HL-60 (cell line): Measurements from ENCODE around the gene RPS13.
"Not testable (repeated sequence)": the region's sequence is repeated elsewhere in the genome, so short reads cannot be mapped to it uniquely, and the experiment has no call there.

Experiments
- DNase-seq, 2 experiments: peaks; one replicate each; pipeline ENCODE4 v3.0.0-alpha.2; 2010 to 2020; ENCODE audit warnings: low read depth in 1 of 2, low spot score in 1 of 2
- H3K27ac ChIP-seq: fragments of 250-450 bp; sonication (Bioruptor Pico); replicated peaks from 2 replicates; pipeline ENCODE4 v1.5.1; 2020; ENCODE audit warnings: mild to moderate bottlenecking, moderate library complexity
- H3K27me3 ChIP-seq: fragments of 250-450 bp; sonication (Bioruptor Pico); 2 replicates; pipeline ENCODE4 v1.5.1; 2021; ENCODE audit warnings: mild to moderate bottlenecking, moderate library complexity; ENCODE audit not compliant: insufficient read depth, poor library complexity, severe bottlenecking
- H3K4me3 ChIP-seq: replicated peaks from 2 replicates; pipeline ENCODE4 v1.5.1; 2011; ENCODE audit warnings: mild to moderate bottlenecking, control low read depth, low read length; ENCODE audit not compliant: insufficient read depth
- GABPA ChIP-seq: IDR thresholded peaks from 2 replicates; pipeline ENCODE4 v1.6.1; 2012; ENCODE audit warnings: low read depth
- POLR2AphosphoS5 ChIP-seq: IDR thresholded peaks from 2 replicates; pipeline ENCODE4 v1.6.1; 2012; ENCODE audit warnings: low read depth
- SPI1 ChIP-seq: IDR thresholded peaks from 2 replicates; pipeline ENCODE4 v1.6.1; 2012; ENCODE audit warnings: low read depth, mild to moderate bottlenecking, borderline replicate concordance
- TF ChIP-seq, protein P1 (sequence below): IDR thresholded peaks from 2 replicates; pipeline ENCODE4 v1.6.1; 2012; ENCODE audit warnings: low read depth; ENCODE audit not compliant: insufficient replicate concordance
- TF ChIP-seq, protein P2 (sequence below): IDR thresholded peaks from one replicate; pipeline ENCODE4 v1.5.1; 2011; ENCODE audit warnings: low read length, control low read depth, inconsistent platforms; ENCODE audit not compliant: insufficient read depth

Gene RPS13

DNA sequence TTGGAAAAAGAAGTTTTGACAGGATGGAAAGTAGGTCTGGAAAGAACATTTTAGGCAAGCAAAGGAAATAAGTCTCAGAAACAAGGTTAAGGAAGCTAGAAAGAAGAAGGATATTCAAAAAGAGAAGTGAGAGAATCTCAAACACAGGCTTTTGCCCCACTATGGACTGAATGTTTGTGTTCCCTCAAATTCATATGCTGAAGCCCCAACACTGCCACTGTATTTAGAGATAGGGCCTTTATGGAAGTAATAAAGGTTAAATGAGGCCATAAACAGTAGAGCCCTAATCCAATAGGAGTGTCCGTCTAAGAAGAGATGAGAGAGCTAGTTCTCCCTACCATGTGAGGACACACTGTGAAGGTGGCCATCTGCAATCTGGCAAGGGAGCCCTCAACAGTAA, 20.6 kb upstream of the RPS13 start:
- H3K27me3 ChIP-seq, result no peaks in the 10 kb centered on the region
- TF ChIP-seq SPI1 (peak; percentile 61; the same call in 1 of the 2 replicates), POLR2AphosphoS5 (no peak)
- no peak for DNase-seq
- no peak overlapping the region for H3K4me3 ChIP-seq
- peak overlapping the region; percentile 26; the same call in 1 of the 2 replicates for H3K27ac ChIP-seq

DNA sequence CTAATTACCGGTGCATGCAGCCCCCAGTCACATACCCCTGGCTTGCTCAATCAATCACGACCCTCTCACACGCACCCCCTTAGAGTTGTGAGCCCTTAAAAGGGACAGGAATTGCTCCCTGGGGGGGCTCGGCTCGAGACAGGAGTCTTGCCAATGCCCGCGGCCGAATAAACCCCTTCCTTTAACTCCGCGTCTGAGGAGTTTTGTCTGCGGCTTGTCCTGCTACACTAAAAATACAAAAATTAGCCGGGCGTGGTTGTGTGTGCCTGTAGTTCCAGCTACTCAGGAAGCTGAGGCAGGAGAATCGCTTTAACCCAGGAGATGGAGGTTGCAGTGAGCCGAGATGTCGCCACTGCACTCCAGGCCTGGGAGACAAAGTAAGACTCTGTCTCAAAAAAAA, 8.5 kb upstream of the RPS13 start:
- not testable (repeated sequence) for H3K27ac ChIP-seq, H3K27me3 ChIP-seq, H3K4me3 ChIP-seq, DNase-seq

DNA sequence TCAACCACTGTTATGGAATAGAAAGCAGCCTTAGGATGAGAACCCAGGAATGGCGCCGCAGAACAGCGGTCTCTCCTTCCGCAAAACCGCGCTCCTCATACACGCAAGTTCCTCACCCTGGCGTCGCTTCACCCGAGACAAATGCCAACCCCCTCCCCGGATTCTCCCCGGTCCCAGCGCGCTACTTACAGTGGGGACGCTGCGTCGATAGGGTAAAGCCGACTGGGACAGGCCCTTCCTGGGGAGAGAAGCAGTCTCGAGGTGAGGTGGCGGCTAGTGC, 287 bp downstream of the RPS13 start:
- H3K27ac ChIP-seq, result peak overlapping the region; percentile 95

DNA sequence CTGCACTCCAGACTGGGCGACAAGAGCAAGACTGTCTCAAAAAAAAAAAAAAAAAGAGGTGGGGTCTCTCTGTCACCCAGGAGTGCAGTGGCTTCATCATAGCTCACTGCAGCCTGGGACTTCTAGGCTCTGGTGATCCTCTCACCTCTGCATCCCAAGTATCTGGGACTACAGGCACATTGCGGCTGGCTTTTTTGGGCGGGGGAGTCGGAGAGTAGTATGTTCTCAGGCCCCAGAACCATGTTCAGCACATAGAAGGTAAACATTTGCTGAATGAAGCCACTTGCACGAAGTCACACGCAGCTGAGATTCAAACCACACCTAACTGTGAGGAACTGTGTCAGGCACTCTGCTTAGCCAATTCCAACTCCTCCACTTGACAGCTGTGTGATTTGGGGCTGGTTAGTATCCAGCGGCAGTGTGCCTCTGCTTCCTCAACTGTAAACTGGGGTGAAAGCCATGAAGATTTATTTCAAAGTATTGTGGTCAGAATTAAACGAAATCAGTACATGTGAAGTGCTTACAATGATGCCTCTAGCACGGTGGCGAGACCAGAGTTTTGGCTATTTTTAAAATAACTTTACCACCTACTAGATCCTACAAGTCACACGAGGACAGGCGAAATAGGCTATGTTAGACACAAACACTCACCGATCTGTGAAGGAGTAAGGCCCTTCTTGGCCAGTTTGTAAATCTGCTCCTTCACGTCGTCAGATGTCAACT, 789 bp downstream of the RPS13 start:
- H3K27me3 ChIP-seq, result no peaks in the 10 kb centered on the region
- DNase-seq, result peak in 1 of 2 experiments; percentile 40
- TF ChIP-seq POLR2AphosphoS5 (no peak), GABPA (no peak), SPI1 (no peak)
- TF ChIP-seq, protein P1, sequence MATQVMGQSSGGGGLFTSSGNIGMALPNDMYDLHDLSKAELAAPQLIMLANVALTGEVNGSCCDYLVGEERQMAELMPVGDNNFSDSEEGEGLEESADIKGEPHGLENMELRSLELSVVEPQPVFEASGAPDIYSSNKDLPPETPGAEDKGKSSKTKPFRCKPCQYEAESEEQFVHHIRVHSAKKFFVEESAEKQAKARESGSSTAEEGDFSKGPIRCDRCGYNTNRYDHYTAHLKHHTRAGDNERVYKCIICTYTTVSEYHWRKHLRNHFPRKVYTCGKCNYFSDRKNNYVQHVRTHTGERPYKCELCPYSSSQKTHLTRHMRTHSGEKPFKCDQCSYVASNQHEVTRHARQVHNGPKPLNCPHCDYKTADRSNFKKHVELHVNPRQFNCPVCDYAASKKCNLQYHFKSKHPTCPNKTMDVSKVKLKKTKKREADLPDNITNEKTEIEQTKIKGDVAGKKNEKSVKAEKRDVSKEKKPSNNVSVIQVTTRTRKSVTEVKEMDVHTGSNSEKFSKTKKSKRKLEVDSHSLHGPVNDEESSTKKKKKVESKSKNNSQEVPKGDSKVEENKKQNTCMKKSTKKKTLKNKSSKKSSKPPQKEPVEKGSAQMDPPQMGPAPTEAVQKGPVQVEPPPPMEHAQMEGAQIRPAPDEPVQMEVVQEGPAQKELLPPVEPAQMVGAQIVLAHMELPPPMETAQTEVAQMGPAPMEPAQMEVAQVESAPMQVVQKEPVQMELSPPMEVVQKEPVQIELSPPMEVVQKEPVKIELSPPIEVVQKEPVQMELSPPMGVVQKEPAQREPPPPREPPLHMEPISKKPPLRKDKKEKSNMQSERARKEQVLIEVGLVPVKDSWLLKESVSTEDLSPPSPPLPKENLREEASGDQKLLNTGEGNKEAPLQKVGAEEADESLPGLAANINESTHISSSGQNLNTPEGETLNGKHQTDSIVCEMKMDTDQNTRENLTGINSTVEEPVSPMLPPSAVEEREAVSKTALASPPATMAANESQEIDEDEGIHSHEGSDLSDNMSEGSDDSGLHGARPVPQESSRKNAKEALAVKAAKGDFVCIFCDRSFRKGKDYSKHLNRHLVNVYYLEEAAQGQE, result no peak
- TF ChIP-seq, protein P2, sequence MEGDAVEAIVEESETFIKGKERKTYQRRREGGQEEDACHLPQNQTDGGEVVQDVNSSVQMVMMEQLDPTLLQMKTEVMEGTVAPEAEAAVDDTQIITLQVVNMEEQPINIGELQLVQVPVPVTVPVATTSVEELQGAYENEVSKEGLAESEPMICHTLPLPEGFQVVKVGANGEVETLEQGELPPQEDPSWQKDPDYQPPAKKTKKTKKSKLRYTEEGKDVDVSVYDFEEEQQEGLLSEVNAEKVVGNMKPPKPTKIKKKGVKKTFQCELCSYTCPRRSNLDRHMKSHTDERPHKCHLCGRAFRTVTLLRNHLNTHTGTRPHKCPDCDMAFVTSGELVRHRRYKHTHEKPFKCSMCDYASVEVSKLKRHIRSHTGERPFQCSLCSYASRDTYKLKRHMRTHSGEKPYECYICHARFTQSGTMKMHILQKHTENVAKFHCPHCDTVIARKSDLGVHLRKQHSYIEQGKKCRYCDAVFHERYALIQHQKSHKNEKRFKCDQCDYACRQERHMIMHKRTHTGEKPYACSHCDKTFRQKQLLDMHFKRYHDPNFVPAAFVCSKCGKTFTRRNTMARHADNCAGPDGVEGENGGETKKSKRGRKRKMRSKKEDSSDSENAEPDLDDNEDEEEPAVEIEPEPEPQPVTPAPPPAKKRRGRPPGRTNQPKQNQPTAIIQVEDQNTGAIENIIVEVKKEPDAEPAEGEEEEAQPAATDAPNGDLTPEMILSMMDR, result no peak
- peak overlapping the region; percentile 93 for H3K4me3 ChIP-seq
- peak overlapping the region; percentile 95 for H3K27ac ChIP-seq

More for the DNA sequence above, 287 bp downstream of the RPS13 start:
- H3K4me3 ChIP-seq, result peak overlapping the region; percentile 93
- no peak for TF ChIP-seq GABPA
- TF ChIP-seq, protein P1, result no peak
- no peak for TF ChIP-seq SPI1
- TF ChIP-seq, protein P2, result no peak
- TF ChIP-seq POLR2AphosphoS5, result no peak; the same call in 1 of the 2 replicates
- peak in 1 of 2 experiments; percentile 43 for DNase-seq
- no peaks in the 10 kb centered on the region for H3K27me3 ChIP-seq

DNA sequence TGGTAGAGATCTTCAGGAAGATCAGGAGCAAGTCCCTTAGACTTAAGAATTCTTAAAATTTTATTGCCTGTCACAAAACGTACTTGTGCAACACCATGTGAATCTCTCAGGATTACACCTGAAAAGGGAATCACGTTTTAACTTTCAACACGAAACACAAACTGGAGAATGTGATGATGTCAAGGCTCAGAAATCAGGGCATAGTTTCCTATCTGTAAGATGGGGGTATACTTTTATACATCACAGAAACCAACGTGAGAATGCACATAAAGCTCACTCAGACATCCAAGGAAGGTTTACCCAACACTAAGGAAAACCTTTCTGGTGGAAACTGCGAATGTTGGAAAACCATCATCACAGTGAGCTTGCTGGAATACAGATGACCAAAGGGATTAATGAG, 2.0 kb downstream of the RPS13 start:
- 0 out of 2 replicates have a peak overlapping the region, but pooled peaks have one; percentile 93 for H3K4me3 ChIP-seq
- H3K27ac ChIP-seq, result peak overlapping the region; percentile 95; the same call in 1 of the 2 replicates
- TF ChIP-seq, protein P1, result no peak
- TF ChIP-seq SPI1 (no peak), POLR2AphosphoS5 (no peak), GABPA (no peak)
- TF ChIP-seq, protein P2, result no peak
- H3K27me3 ChIP-seq, result no peaks in the 10 kb centered on the region
- DNase-seq, result no peak
